Fibroblast of mammary gland (primary cell): ENCODE data around the gene F2.

ENCODE experiments used
- DNase-seq: peaks from one replicate; pipeline ENCODE4 v3.0.0-alpha.2; 2010; ENCODE audit warnings: low read depth
- H3K4me3 ChIP-seq: 2 replicates; pipeline ENCODE4 v1.5.1; 2011; ENCODE audit warnings: low read depth, mild to moderate bottlenecking, low read length, moderate library complexity; ENCODE audit not compliant: control insufficient read depth
- CTCF ChIP-seq: conservative IDR thresholded peaks from 2 replicates; pipeline ENCODE4 v1.5.1; 2011; ENCODE audit warnings: low read depth, low read length, inconsistent platforms; ENCODE audit not compliant: control insufficient read depth, insufficient read depth

F2 gene

GRCh38 chr11:46675288-46675851, 43.6 kb upstream of the F2 start:
- TF ChIP-seq CTCF: peak; percentile 20
- peak; percentile 72 for DNase-seq
- no peak overlapping the region for H3K4me3 ChIP-seq

GRCh38 chr11:46675949-46676348, 43.1 kb upstream of the F2 start:
- H3K4me3 ChIP-seq: no peak overlapping the region
- DNase-seq: no peak
- no peak for TF ChIP-seq CTCF

- no peak for TF ChIP-seq CTCF
- H3K4me3 ChIP-seq: no peak overlapping the region
- no peak for DNase-seq
These were observed 42.4 kb upstream of the F2 start for GRCh38 chr11:46676436-46677158.

- H3K4me3 ChIP-seq: no peak overlapping the region
- no peak for TF ChIP-seq CTCF
- DNase-seq: no peak
These were observed 41.8 kb upstream of the F2 start for GRCh38 chr11:46677169-46677568.

GRCh38 chr11:46677991-46678740, 40.8 kb upstream of the F2 start:
- peak; percentile 3 for TF ChIP-seq CTCF
- no peak overlapping the region for H3K4me3 ChIP-seq
- DNase-seq: peak; percentile 59

GRCh38 chr11:46678741-46679130, 40.3 kb upstream of the F2 start:
- DNase-seq: no peak
- TF ChIP-seq CTCF: no peak
- no peak overlapping the region for H3K4me3 ChIP-seq
